HepG2 (cell line): Measurements from ENCODE around the gene RAP1GAP2.

Experiments used
- ATF3 ChIP-seq: sonication (generic); formaldehyde crosslinking; IDR thresholded peaks from 2 replicates; pipeline ENCODE4 v1.4.0; 2020; ENCODE audit warnings: missing genetic modification reagents
- BRCA1 ChIP-seq: sonication (generic); formaldehyde crosslinking; IDR thresholded peaks from 2 replicates; pipeline ENCODE4 v1.4.0; 2020; ENCODE audit warnings: missing genetic modification reagents
- EP300 ChIP-seq, 3 experiments: sonication (generic) in 1 of 3; formaldehyde crosslinking in 1 of 3; IDR thresholded peaks; 2 replicates each; pipeline versions ENCODE4 v1.5.1 to v1.6.1; 2011 to 2020; ENCODE audit warnings: low read depth in 2 of 3, low read length in 2 of 3, borderline replicate concordance in 1 of 3, improper control_type of control experiment in 1 of 3, mild to moderate bottlenecking in 1 of 3, missing genetic modification reagents in 1 of 3, moderate library complexity in 1 of 3
- FOXM1 ChIP-seq: sonication (generic); formaldehyde crosslinking; IDR thresholded peaks from 2 replicates; pipeline ENCODE4 v1.5.0; 2020; ENCODE audit warnings: missing genetic modification reagents
- HCFC1 ChIP-seq: fragments of 150-350 bp; IDR thresholded peaks from 2 replicates; pipeline ENCODE4 v1.6.1; 2014; ENCODE audit warnings: low read depth, low read length
- HES4 ChIP-seq: sonication (generic); formaldehyde crosslinking; IDR thresholded peaks from 2 replicates; pipeline ENCODE4 v1.9.0; 2021; ENCODE audit warnings: mild to moderate bottlenecking, missing genetic modification reagents, borderline replicate concordance
- JUNB ChIP-seq: sonication (generic); formaldehyde crosslinking; IDR thresholded peaks from 2 replicates; pipeline ENCODE4 v1.8.0; 2022; ENCODE audit warnings: missing genetic modification reagents, mild to moderate bottlenecking, borderline replicate concordance
- NBN ChIP-seq: fragments of 450-650 bp; conservative IDR thresholded peaks from 2 replicates; pipeline ENCODE4 v1.6.1; 2017
- POLR2AphosphoS2 ChIP-seq: IDR thresholded peaks from 2 replicates; pipeline ENCODE4 v1.6.1; 2011; ENCODE audit warnings: low read depth, low read length, improper control_type of control experiment
- SIN3A ChIP-seq: IDR thresholded peaks from 2 replicates; pipeline ENCODE4 v1.6.1; 2011; ENCODE audit warnings: low read depth, mild to moderate bottlenecking, control low read depth, low read length, borderline replicate concordance
- ZKSCAN8 ChIP-seq: IDR thresholded peaks from 2 replicates; pipeline ENCODE4 v1.6.1; 2016; ENCODE audit warnings: borderline replicate concordance, missing genetic modification reagents, missing compliant biosample characterization
- TF ChIP-seq, protein P1 (sequence below): sonication (generic); formaldehyde crosslinking; IDR thresholded peaks from 2 replicates; pipeline ENCODE4 v1.8.0; 2022; ENCODE audit warnings: mild to moderate bottlenecking, missing genetic modification reagents, moderate library complexity

GRCh38 chr17:2894782-2895181 lies 98.5 kb downstream of the RAP1GAP2 start:
- TF ChIP-seq ATF3 (CRISPR knock-in tag): no peak
- TF ChIP-seq FOXM1 (CRISPR knock-in tag): no peak
- TF ChIP-seq, protein P1, sequence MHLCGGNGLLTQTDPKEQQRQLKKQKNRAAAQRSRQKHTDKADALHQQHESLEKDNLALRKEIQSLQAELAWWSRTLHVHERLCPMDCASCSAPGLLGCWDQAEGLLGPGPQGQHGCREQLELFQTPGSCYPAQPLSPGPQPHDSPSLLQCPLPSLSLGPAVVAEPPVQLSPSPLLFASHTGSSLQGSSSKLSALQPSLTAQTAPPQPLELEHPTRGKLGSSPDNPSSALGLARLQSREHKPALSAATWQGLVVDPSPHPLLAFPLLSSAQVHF: no peak
- no peak for TF ChIP-seq ZKSCAN8 (CRISPR knock-in tag)
- TF ChIP-seq JUNB: no peak
- TF ChIP-seq NBN: no peak
- TF ChIP-seq HES4 (CRISPR knock-in tag): no peak
- no peak for TF ChIP-seq SIN3A
- no peak for TF ChIP-seq HCFC1
- no peak for TF ChIP-seq BRCA1 (CRISPR knock-in tag)
- TF ChIP-seq POLR2AphosphoS2: no peak
- no peak for TF ChIP-seq EP300 (IDR thresholded peaks at IDR 0.05; ENCODE audit: low read depth in 2 of 2, low read length in 2 of 2)
- TF ChIP-seq EP300 (CRISPR knock-in tag; IDR thresholded peaks at IDR 0.05; ENCODE audit: borderline replicate concordance): no peak
